H1 (cell line): ENCODE measurements around the gene ZNF773. TPM values are rescaled to one million over a fixed set of nuclear protein-coding genes. Genes with fewer than 3 reads are reported as not detected.

Source experiments
- BRCA1 ChIP-seq: IDR thresholded peaks from 2 replicates; pipeline ENCODE4 v1.6.1; 2012; ENCODE audit warnings: low read depth, low read length, improper control_type of control experiment
- CBX8 ChIP-seq: fragments of 300-800, 300-1000 bp; sonication (generic); IDR thresholded peaks from 2 replicates; pipeline ENCODE4 v1.7.1; 2016; ENCODE audit warnings: low read depth, low read length, borderline replicate concordance
- CHD7 ChIP-seq: fragments of 300-600 bp; sonication (generic); IDR thresholded peaks from 2 replicates; pipeline ENCODE4 v1.7.1; 2012; ENCODE audit warnings: low read length, moderate library complexity, mild to moderate bottlenecking, inconsistent platforms; ENCODE audit not compliant: insufficient replicate concordance
- CREB1 ChIP-seq: IDR thresholded peaks from 2 replicates; pipeline ENCODE4 v1.6.1; 2012; ENCODE audit warnings: inconsistent platforms
- ZNF274 ChIP-seq: IDR thresholded peaks from 2 replicates; pipeline ENCODE4 v1.7.0; 2012; ENCODE audit warnings: low read length, borderline replicate concordance; ENCODE audit errors: extremely low read depth
- polyA plus RNA-seq, 7 experiments: library from polyadenylated mRNA; depleted of rRNA in 3 of 7; stranded (reverse) in 5 of 7; unstranded in 2 of 7; fragments of >200 nt in 5 of 7; fragments of 200-250 nt in 2 of 7; gene quantifications; 1 replicate in 5 of 7; 2 replicates in 1 of 7; 4 replicates in 1 of 7; pipeline versions ENCODE4 v1.2.1 to v1.2.3, GENCODE V29; 2011 to 2013; ENCODE audit warnings: missing spikeins in 2 of 7, mixed read lengths in 2 of 7
- total RNA-seq: library from RNA; stranded (reverse); fragmentation: NEBNext Ultra II Directional; extraction: Animal tissue kit (Norgen Biotek cat#: 25700); gene quantifications from 2 replicates; pipeline ENCODE4 v1.2.1, GENCODE V29; 2021

ZNF773 gene
- total and polyA plus RNA-seq, 2 of the 8 experiments (the other 6 are each of a cell fraction or from before 2014, with no cell fraction given), result 4.2 to 8.3 TPM

GRCh38 chr19:57512845-57513244 is 13.1 kb downstream of the ZNF773 start (continued):
- no peak for TF ChIP-seq CHD7
- no peak for TF ChIP-seq ZNF274
- TF ChIP-seq CBX8, result no peak
- no peak for TF ChIP-seq CREB1
- no peak for TF ChIP-seq BRCA1
